Right lobe of liver (tissue), 4 donors: Measurements from ENCODE around the gene CUL9.

ENCODE experiments used
- POLR2A ChIP-seq: fragments of 450-650 bp; IDR thresholded peaks from one replicate; pipeline ENCODE4 v1.6.1; 2017; ENCODE audit warnings: antibody characterized with exemption, mild to moderate bottlenecking
- TF ChIP-seq, protein P1 (sequence below), 4 donors: fragments of 200-600 bp in 3 of 4; fragments of 450-650 bp in 1 of 4; IDR thresholded peaks; one replicate each; pipeline versions ENCODE4 v1.5.1 to v1.8.0; 2016 to 2022; ENCODE audit warnings: antibody characterized with exemption in 4 of 4, mild to moderate bottlenecking in 2 of 4
- donor health status: DM: no; HTN: no; CAD: no.
- donor health status: DM: no; HTN: no; CAD: no.
- donor health status: DM: no; HTN: yes; CAD: no.

DNA sequence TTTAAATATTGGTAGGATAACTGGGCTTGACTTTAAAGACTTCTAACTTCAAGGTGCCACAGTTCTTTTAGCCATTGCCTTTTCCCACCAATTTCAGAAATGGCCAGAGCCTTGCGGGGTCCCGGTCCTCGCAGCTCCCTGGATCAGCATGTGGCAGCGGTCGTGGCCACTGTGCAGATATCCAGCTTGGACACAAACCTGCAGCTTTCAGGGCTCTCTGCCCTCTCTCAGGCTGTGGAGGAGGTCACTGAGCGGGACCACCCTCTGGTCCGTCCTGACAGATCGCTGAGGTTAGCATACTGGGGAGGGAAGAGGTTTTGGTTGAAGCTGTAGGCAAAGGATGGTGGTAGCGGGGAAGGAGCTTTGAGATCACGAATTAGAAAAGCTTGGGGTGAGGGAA lies 6.4 kb downstream of the CUL9 start:
- TF ChIP-seq, protein P1, sequence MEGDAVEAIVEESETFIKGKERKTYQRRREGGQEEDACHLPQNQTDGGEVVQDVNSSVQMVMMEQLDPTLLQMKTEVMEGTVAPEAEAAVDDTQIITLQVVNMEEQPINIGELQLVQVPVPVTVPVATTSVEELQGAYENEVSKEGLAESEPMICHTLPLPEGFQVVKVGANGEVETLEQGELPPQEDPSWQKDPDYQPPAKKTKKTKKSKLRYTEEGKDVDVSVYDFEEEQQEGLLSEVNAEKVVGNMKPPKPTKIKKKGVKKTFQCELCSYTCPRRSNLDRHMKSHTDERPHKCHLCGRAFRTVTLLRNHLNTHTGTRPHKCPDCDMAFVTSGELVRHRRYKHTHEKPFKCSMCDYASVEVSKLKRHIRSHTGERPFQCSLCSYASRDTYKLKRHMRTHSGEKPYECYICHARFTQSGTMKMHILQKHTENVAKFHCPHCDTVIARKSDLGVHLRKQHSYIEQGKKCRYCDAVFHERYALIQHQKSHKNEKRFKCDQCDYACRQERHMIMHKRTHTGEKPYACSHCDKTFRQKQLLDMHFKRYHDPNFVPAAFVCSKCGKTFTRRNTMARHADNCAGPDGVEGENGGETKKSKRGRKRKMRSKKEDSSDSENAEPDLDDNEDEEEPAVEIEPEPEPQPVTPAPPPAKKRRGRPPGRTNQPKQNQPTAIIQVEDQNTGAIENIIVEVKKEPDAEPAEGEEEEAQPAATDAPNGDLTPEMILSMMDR (IDR thresholded peaks at IDR 0.05) = no peak
- TF ChIP-seq POLR2A = no peak
